NCI-H460 (cell line): ENCODE measurements around the gene UBE4B. TPM values are rescaled to one million over a fixed set of nuclear protein-coding genes. Genes with fewer than 3 reads are reported as not detected.
A peak's percentile ranks its signal among the peaks of the same experiment; 100 is the strongest.
"Not testable (repeated sequence)": the region's sequence is repeated elsewhere in the genome, so short reads cannot be mapped to it uniquely, and the experiment has no call there.

Experiments
- DNase-seq: peaks from one replicate; pipeline ENCODE4 v3.0.0-alpha.2; 2016; ENCODE audit warnings: low read depth; ENCODE audit errors: extremely low read depth
- total RNA-seq: library from RNA; depleted of rRNA; stranded (reverse); fragments of >200 nt; shearing (Covaris generic); gene quantifications from 2 replicates; pipeline ENCODE4 v1.2.3, GENCODE V29; 2014

The UBE4B gene
- total RNA-seq, 1 experiment from 2014 or later, result 23.6 TPM

GRCh38 chr1:10205206-10205605, 172.4 kb downstream of the UBE4B start:
- not testable (repeated sequence) for DNase-seq

GRCh38 chr1:10207810-10208209, 175.1 kb downstream of the UBE4B start:
- no peak for DNase-seq

- DNase-seq, result no peak
Observed at GRCh38 chr1:10208537-10208936, 175.8 kb downstream of the UBE4B start.

- DNase-seq, result no peak
Observed at GRCh38 chr1:10209590-10209904, 176.8 kb downstream of the UBE4B start.

GRCh38 chr1:10209905-10210810, 177.4 kb downstream of the UBE4B start, which contains the start of gene KIF1B:
TSS of gene KIF1B (plus strand) at chr1:10210570. CDS start at chr1:10232329, 21,759 bp downstream.
- DNase-seq, result peak; percentile 92

- peak; percentile 54 for DNase-seq
Observed at GRCh38 chr1:10210841-10211804, 178.4 kb downstream of the UBE4B start.

- DNase-seq, result no peak
Observed at GRCh38 chr1:10211805-10212410, 179.2 kb downstream of the UBE4B start.

- DNase-seq, result no peak
Observed at GRCh38 chr1:10212476-10212875, 179.7 kb downstream of the UBE4B start.

GRCh38 chr1:10213186-10213705, 180.5 kb downstream of the UBE4B start:
- no peak for DNase-seq

- no peak for DNase-seq
Observed at GRCh38 chr1:10216090-10216749, 183.5 kb downstream of the UBE4B start.

GRCh38 chr1:10217748-10218441, 185.1 kb downstream of the UBE4B start:
- DNase-seq, result no peak

GRCh38 chr1:10220200-10220599, 187.4 kb downstream of the UBE4B start:
- DNase-seq, result no peak

- DNase-seq, result not testable (repeated sequence)
Observed at GRCh38 chr1:10220657-10221056, 187.9 kb downstream of the UBE4B start.

GRCh38 chr1:10225573-10225972, 192.8 kb downstream of the UBE4B start:
- DNase-seq, result no peak

GRCh38 chr1:10228528-10228927, 195.8 kb downstream of the UBE4B start:
- no peak for DNase-seq

GRCh38 chr1:10229903-10230302, 197.1 kb downstream of the UBE4B start:
- no peak for DNase-seq
